Skeletal muscle cell (primary cell): ENCODE measurements around the gene SNUPN.
"Not testable (repeated sequence)": the region's sequence is repeated elsewhere in the genome, so short reads cannot be mapped to it uniquely, and the experiment has no call there.

Experiments used
- DNase-seq: peaks from one replicate; pipeline ENCODE4 v3.0.0-alpha.2; 2010; ENCODE audit warnings: low read depth
- H3K4me3 ChIP-seq: 2 replicates; pipeline ENCODE4 v1.5.1; 2011; ENCODE audit warnings: low read depth, mild to moderate bottlenecking, control low read depth, low read length, moderate library complexity

SNUPN gene

GRCh38 chr15:75639709-75640482 is 14.4 kb upstream of the SNUPN start, which contains the start of gene IMP3:
IMP3 (minus strand) TSS chr15:75640224; CDS start chr15:75640168, 56 bp downstream.
- H3K4me3 ChIP-seq = peak within 1 kb of the TSS; percentile 94
- DNase-seq = peak; percentile 88

GRCh38 chr15:75639191-75639708 is 13.7 kb upstream of the SNUPN start:
- no peak for DNase-seq
- peak overlapping the region; percentile 94 for H3K4me3 ChIP-seq

GRCh38 chr15:75637245-75638009 is 11.9 kb upstream of the SNUPN start:
- no peak for DNase-seq

GRCh38 chr15:75636026-75636425 is 10.5 kb upstream of the SNUPN start:
- no peak overlapping the region for H3K4me3 ChIP-seq
- no peak for DNase-seq

More at GRCh38 chr15:75637245-75638009, 11.9 kb upstream of the SNUPN start:
- H3K4me3 ChIP-seq = no peak overlapping the region

DNA sequence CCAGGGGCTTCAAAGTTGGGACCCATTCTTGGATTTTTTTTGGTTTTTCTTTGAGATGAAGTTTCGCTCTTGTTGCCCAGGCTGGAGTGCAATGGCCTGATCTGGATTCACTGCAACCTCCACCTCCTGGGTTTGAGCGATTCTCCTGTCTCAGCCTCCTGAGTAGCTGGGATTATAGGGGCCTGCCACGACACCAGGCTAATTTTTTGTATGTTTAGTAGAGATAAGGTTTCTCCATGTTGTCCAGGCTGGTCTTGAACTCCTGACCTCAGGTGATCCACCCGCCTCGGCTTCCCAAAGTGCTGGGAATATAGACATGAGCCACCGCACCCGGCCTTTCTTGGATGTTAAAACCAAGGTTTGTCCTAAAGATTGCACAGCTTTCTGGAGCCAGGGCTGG is 8.4 kb upstream of the SNUPN start:
- H3K4me3 ChIP-seq, DNase-seq: not testable (repeated sequence)

DNA sequence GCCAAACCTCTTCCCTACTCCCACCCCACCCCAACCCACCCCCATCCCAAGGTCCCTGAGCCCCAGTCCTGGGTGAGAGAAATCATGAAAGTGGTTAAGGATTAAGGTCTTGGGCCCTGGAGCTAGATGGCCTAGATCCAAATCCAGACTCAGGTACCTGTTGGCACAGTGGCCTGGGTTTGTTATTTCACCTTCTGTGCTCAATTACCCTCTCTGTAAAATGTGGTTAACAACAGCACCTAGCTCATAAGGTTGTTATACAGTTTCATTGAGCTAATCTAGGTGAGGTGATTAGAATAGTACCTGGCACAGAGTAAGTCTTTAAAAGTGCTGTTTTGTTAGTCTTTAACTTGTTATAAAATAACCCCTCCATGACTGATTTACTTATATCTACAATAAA is 6.4 kb upstream of the SNUPN start:
- no peak overlapping the region for H3K4me3 ChIP-seq
- no peak for DNase-seq

DNA sequence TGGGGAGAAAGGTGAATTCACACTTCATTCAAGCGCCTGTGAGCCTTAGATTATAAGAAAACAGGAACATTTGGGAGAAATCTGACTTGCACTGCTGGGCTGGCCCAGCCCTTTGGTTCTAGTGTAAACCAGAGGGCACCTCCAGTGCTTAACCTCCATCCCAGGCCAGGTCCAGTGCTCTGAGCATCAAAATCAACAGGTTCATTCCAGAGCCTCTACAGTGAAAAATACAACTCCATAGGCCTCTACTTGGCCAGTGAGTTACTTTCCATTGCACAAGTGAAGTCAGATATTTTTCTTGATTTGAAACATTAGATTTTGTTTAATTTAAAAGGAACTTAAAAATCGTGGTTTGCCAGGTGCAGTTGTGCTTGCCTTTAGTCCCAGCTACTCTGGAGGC is 3.0 kb downstream of the SNUPN start:
- H3K4me3 ChIP-seq = no peak overlapping the region
- no peak for DNase-seq

- peak; percentile 84 for DNase-seq
- peak overlapping the region; percentile 43 for H3K4me3 ChIP-seq
Observed at GRCh38 chr15:75620841-75621391, 4.6 kb downstream of the SNUPN start.

DNA sequence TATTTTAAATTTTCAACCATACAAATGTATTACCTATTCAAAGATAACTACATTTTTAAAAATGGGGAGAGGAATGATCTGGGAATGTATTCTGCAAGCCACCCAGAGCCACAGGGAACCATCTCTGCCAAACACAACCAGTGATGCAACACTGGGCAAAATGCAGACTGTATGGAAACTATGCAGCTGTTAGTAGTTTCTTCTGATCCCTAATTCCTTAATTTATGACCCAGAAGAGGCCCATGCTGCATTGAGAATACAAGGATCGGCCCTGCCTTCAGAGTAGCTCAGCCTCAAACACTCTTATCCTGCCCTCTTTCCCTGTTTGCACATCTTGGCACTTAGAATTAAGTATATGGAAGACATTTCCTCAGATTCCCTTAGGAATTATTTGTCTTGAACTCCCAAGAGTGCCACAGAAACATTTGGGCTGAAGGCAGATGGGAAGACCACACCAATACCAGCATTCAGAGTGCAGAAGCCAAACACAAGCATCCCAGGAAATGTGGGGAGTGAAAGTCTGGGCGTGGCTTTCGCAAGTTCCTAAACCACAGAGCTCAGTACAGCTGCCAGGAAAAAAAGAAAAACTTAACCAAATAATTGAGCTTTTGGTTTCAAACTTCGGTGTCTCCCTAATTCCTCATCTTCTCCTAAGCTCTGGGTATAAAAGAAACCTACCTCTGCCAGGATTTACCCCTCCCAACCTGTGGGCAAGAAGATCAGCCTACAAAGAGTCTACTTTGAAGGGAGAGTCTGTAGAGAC is 5.3 kb downstream of the SNUPN start:
- no peak for DNase-seq
- H3K4me3 ChIP-seq = peak overlapping the region; percentile 43

DNA sequence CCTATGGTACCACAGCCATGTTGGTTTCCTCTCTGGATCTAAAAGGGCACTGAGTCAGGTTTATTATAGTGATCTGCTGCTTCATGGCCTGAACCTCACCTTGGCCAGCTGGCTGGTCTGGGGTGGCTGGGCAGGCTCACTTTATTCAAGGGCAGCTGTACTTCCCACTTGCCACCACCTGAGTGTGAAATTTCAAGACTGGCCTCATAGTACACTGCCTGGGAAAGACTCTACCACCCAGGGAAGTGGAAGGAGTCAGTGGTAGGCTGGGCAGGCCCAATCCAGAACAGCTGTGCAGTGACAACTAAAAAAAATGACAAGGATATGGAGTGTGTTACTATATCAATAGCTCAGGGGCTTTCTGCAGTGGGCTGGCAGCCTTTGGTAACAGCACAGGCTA is 8.8 kb downstream of the SNUPN start:
- no peak overlapping the region for H3K4me3 ChIP-seq
- DNase-seq = no peak

DNA sequence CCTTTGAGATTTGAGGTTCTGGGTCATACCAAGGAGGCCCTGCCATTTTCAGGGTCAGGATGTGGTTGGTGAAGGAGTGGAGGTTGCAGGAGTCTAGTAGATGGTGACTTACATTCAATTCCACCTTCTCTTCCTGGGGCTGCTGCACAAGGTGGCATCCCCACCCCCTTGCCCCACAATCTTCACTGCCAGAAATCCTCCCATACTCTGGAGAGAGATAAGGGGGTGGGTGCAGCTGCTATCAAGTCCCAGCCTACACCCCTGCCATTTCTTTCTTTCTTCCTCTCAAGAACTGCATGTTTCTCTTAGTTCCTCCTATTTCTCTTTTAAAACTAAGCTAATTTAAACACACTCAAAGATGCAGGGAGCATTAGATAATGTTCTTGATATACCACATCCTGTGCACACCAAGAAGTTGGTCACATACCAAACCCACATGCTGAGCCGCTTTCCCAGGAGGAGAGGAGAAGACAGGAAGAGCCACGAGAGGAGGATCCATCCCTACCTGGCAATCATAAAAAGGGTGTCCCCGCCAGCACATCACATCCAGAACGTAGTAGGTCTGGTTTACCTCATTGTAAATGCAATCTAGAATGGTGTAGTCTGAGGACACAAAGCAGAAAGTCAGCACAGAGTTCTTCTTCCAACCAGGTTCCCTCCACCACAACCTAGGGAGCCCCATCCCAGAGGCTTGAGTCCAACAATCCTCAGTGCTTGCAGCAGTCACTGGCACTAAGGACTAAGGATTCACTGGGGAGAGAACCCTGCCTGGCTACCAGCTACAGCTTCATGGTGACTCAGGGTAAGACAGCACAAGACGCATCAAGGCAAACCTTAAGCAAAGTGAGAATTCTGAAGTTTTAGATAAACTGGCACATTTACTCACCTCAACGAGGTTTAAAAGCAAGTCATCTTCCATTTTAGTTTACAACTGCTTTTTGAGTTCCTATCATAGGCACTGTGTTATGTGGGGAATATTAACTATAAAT is 18.5 kb downstream of the SNUPN start:
- H3K4me3 ChIP-seq = no peak overlapping the region
- no peak for DNase-seq

DNA sequence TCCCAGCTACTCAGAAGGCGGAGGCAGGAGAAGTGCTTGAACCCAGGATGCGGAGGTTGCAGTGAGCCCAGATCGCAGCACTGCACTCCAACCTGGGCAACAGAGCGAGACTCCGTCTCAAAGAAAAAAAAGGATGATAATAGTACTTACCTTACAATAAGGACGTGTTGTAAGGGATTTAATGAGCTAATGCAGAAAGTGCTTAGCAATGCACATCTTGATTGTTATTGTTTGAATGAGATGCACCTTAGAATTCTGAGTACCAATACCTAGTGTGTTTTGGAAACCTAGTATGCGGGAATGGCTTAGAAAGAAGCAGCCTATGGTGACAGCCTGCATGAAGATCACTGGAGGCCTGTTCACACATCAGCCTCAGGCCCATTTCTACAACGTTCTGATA is 19.5 kb downstream of the SNUPN start:
- no peak for DNase-seq
- no peak overlapping the region for H3K4me3 ChIP-seq

DNA sequence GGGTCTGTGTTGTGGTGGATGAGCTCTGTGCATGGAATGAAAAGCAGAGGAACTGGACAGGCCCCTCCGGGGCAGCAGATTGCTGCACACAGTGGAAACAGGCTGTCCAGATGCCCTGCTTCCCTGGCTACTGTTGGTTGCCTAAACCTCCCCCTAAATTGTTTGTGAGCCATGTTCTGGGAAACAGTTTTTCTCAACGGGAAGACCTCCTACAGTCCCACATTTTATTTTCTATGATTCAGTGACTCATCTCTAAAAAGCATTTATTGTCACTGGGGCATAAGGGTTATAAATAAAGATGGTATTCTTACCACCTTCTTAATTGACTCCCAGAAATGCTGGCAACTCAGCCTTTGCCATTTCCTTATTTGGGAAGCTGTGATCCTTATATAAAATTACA is 26.1 kb downstream of the SNUPN start:
- no peak for DNase-seq
- no peak overlapping the region for H3K4me3 ChIP-seq

DNA sequence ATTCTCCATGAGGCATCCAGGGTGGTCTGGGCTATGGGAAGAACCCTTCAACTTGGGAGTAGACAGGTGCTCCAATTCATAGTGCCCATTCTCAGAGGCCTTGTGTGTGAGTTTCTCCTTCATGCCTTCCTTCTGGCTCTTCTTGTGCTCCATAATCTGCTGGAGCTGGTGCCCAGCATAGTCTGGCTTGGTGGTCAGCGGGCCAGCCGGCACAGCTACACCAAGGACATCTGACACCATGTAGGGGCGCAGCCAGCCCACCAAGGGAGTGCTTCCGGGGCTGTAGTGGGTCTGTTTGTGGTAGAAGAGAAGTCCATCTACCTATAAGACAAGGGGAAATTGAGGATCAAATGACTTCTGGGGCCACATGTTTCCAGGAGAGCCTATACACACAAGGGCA is 27.2 kb downstream of the SNUPN start:
- DNase-seq = no peak
- no peak overlapping the region for H3K4me3 ChIP-seq

GRCh38 chr15:75597667-75598341 is 27.7 kb downstream of the SNUPN start:
- no peak overlapping the region for H3K4me3 ChIP-seq
- DNase-seq = no peak

DNA sequence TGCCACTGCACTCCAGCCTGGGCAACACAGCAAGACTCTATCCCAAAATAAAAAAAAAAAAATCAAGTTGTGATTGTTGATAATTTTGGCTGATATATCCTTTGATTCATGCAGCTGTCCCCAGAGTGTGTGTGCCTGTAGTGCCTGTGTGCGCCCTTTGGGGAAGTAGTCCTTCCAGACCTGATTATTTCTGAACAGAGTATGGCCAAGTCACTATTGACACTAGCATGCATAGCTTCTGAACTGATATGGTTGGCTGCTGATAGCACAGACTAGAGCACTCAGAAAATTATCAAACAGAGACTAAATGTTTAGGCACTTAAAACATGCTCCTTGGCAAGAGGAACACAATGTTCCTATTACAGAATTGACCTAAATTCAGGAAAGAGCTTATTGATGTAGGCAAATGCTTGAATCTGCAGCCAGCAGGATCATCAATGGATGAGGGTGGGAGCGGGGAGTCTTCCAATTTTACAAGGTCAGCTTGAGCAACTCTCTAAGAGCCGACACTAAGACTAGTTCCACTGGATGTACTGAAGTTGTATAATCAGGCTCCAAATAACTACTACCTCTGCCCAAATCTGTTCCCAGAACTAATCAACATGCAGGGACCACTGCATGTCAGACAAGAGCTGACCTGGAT is 28.7 kb downstream of the SNUPN start:
- DNase-seq = no peak
- no peak overlapping the region for H3K4me3 ChIP-seq

- DNase-seq = no peak
- H3K4me3 ChIP-seq = no peak overlapping the region
Observed at GRCh38 chr15:75594276-75594675, 31.2 kb downstream of the SNUPN start.
